Caco-2 (cell line): ENCODE measurements around the gene MFN1. TPM values are rescaled to one million over a fixed set of nuclear protein-coding genes. Genes with fewer than 3 reads are reported as not detected.

Experiments used
- BruUV-seq: library from RNA; stranded (reverse); fragments of 400-500 nt; replicated peaks from 2 replicates; lab custom pipeline; 2021; lab: Mats Ljungman, UMichigan
- CTCF ChIA-PET: fragments of 300-600 bp; sonication (Branson Sonifier 250); formaldehyde crosslinking; loops from one replicate; lab custom pipeline; 2022; ENCODE audit warnings: antibody characterized with exemption; lab: Charles Lee
- POLR2A ChIA-PET: fragments of 300-600 bp; sonication (Branson Sonifier 250); formaldehyde crosslinking; loops from one replicate; lab custom pipeline; 2022; ENCODE audit warnings: antibody characterized with exemption; lab: Charles Lee
- DNase-seq, 2 experiments: peaks; one replicate each; pipeline versions ENCODE4 v3.0.0 to v3.0.0-alpha.2; 2020 to 2022
- H3K27me3 ChIP-seq: replicated peaks from 2 replicates; pipeline ENCODE4 v1.6.0; 2011; ENCODE audit warnings: low read length; ENCODE audit not compliant: control insufficient read depth, insufficient read depth
- H3K36me3 ChIP-seq: 2 replicates; pipeline ENCODE4 v1.5.1; 2011; ENCODE audit warnings: low read length; ENCODE audit not compliant: control insufficient read depth, insufficient read depth
- H3K4me1 ChIP-seq: fragments of 250-450 bp; sonication (Bioruptor Pico); 2 replicates; pipeline ENCODE4 v1.5.1; 2020; ENCODE audit warnings: mild to moderate bottlenecking
- H3K4me3 ChIP-seq: 2 replicates; pipeline ENCODE4 v1.5.1; 2011; ENCODE audit warnings: low read depth, mild to moderate bottlenecking, control low read depth, low read length
- H3K9me3 ChIP-seq: fragments of 250-450 bp; sonication (Bioruptor Pico); 2 replicates; pipeline ENCODE4 v1.5.1; 2020; ENCODE audit warnings: mild to moderate bottlenecking, moderate library complexity
- H3K27ac Mint-ChIP-seq: one replicate; pipeline ENCODE4 v1.8.0; 2022; ENCODE audit warnings: mixed read lengths; ENCODE audit not compliant: unreplicated experiment
- H3K27me3 Mint-ChIP-seq: one replicate; pipeline ENCODE4 v1.8.0; 2022; ENCODE audit warnings: mixed read lengths; ENCODE audit not compliant: insufficient read depth, unreplicated experiment
- H3K36me3 Mint-ChIP-seq: one replicate; pipeline ENCODE4 v1.8.0; 2022; ENCODE audit warnings: mild to moderate bottlenecking, mixed read lengths; ENCODE audit not compliant: insufficient read depth, unreplicated experiment
- H3K4me1 Mint-ChIP-seq: one replicate; pipeline ENCODE4 v1.8.0; 2022; ENCODE audit warnings: low read depth, mixed read lengths; ENCODE audit not compliant: unreplicated experiment
- H3K4me3 Mint-ChIP-seq: one replicate; pipeline ENCODE4 v1.8.0; 2022; ENCODE audit warnings: mild to moderate bottlenecking, moderate library complexity, mixed read lengths; ENCODE audit not compliant: unreplicated experiment
- H3K9me3 Mint-ChIP-seq: one replicate; pipeline ENCODE4 v1.8.0; 2022; ENCODE audit warnings: mixed read lengths; ENCODE audit not compliant: unreplicated experiment
- CTCF ChIP-seq, 2 experiments: fragments of 200-600 bp in 1 of 2; IDR thresholded peaks; 1 replicate in 1 of 2; 2 replicates in 1 of 2; pipeline versions ENCODE4 v1.5.1 to v1.8.0; 2011 to 2022; ENCODE audit warnings: antibody characterized with exemption in 1 of 2, control low read depth in 1 of 2, inconsistent platforms in 1 of 2, low read depth in 1 of 2, low read length in 1 of 2, mild to moderate bottlenecking in 1 of 2, moderate library complexity in 1 of 2; ENCODE audit not compliant: insufficient read depth in 1 of 2, severe bottlenecking in 1 of 2, unreplicated experiment in 1 of 2
- intact Hi-C: fragments of 100-400 bp; cut with micrococcal nuclease; formaldehyde crosslinking; loops from one replicate; pipeline ENCODE4 v1.10.0; 2022; ENCODE audit not compliant: unreplicated experiment
- total RNA-seq: library from RNA; stranded (reverse); gene quantifications from 2 replicates; pipeline ENCODE4 v1.2.3, GENCODE V29; 2022

Gene MFN1
- total RNA-seq, 1 experiment from 2014 or later: 53.9 TPM

- no peaks in the 10 kb centered on the region for H3K9me3 ChIP-seq
- peak within 1 kb of the TSS; percentile 78 for H3K4me3 Mint-ChIP-seq
- H3K4me1 Mint-ChIP-seq: peaks cover 6% of the 10 kb centered on the region
- H3K4me1 ChIP-seq: peaks cover 5% of the 10 kb centered on the region; the same call in 1 of the 2 replicates
- no peaks in the 10 kb centered on the region for H3K27me3 Mint-ChIP-seq
- intact Hi-C loops: loop anchor here (1.0 to 10.0 kb wide), 3 partner anchors 24 to 888 kb away; partner anchors contain the start of gene MFN1
- TF ChIP-seq CTCF (IDR thresholded peaks at IDR 0.05; ENCODE audit: insufficient read depth in 1 of 2, low read depth in 1 of 2, low read length in 1 of 2, severe bottlenecking in 1 of 2, unreplicated experiment in 1 of 2): peak; percentile 67 to 86
- H3K27me3 ChIP-seq: no peaks in the 10 kb centered on the region
- H3K27ac Mint-ChIP-seq: peak within 1 kb of the TSS; percentile 48
- peaks cover 21% of the 10 kb centered on the region for H3K36me3 Mint-ChIP-seq
- H3K4me3 ChIP-seq: peak within 1 kb of the TSS; percentile 76
- H3K36me3 ChIP-seq: no peaks in the 10 kb centered on the region
- CTCF ChIA-PET: interaction anchor here (1.9 kb wide), 1 partner anchor 253 kb away, joined by 4 read pairs; no protein-coding TSS in a partner anchor
- no peaks in the 10 kb centered on the region for H3K9me3 Mint-ChIP-seq
- POLR2A ChIA-PET: interaction anchor here (0.6 to 0.8 kb wide), 3 partner anchors 224 to 240 kb away, joined by 3 read pairs; partner anchors contain the start of gene ACTL6A
- BruUV-seq: TSS peak; percentile 72
- DNase-seq: peak; percentile 84 to 92
Measured at GRCh38 chr3:179322286-179323196, 25.0 kb upstream of the MFN1 start, which contains the start of gene ZNF639. Gene ZNF639 (plus strand): TSS chr3:179323031. CDS start chr3:179328294, 5,263 bp downstream.

GRCh38 chr3:179323197-179324110 is 24.1 kb upstream of the MFN1 start:
- H3K27me3 Mint-ChIP-seq: no peaks in the 10 kb centered on the region
- no TSS peak for BruUV-seq
- no peaks in the 10 kb centered on the region for H3K9me3 Mint-ChIP-seq
- Histone ChIP-seq H3K4me3 (peak overlapping the region; percentile 76), H3K36me3 (no peaks in the 10 kb centered on the region), H3K27me3 (no peaks in the 10 kb centered on the region), H3K4me1 (peaks cover 5% of the 10 kb centered on the region; the same call in 1 of the 2 replicates), H3K9me3 (no peaks in the 10 kb centered on the region)
- intact Hi-C loops: loop anchor here (2.0 to 10.0 kb wide), 2 partner anchors 23 to 889 kb away; partner anchors contain the start of gene MFN1
- peak; percentile 70 to 72 for DNase-seq
- CTCF ChIA-PET: no interaction called here
- peak overlapping the region; percentile 78 for H3K4me3 Mint-ChIP-seq
- POLR2A ChIA-PET: interaction anchor here (0.5 to 0.8 kb wide), 3 partner anchors 176 to 239 kb away, joined by 3 read pairs; partner anchors contain the start of gene ACTL6A
- H3K36me3 Mint-ChIP-seq: peaks cover 21% of the 10 kb centered on the region
- peaks cover 6% of the 10 kb centered on the region for H3K4me1 Mint-ChIP-seq
- peak overlapping the region; percentile 48 for H3K27ac Mint-ChIP-seq
- no peak for TF ChIP-seq CTCF (IDR thresholded peaks at IDR 0.05; ENCODE audit: insufficient read depth in 1 of 2, low read depth in 1 of 2, low read length in 1 of 2, severe bottlenecking in 1 of 2, unreplicated experiment in 1 of 2)
